Erythroblast (primary cell): ENCODE measurements around the gene DHRS3.

Experiments
- GATA1 ChIP-seq: IDR thresholded peaks from 2 replicates; pipeline ENCODE4 v1.6.1; 2011; ENCODE audit warnings: low read depth, mild to moderate bottlenecking, control low read depth, low read length, moderate library complexity
- POLR2A ChIP-seq: IDR thresholded peaks from 2 replicates; pipeline ENCODE4 v1.6.1; 2011; ENCODE audit warnings: mild to moderate bottlenecking, low read length

- no peak for TF ChIP-seq POLR2A
- TF ChIP-seq GATA1 = no peak
Observed at GRCh38 chr1:12580054-12580887, 37.7 kb downstream of the DHRS3 start.
